OCI-LY7 (cell line): Measurements from ENCODE around the gene COPZ1. TPM values are rescaled to one million over a fixed set of nuclear protein-coding genes. Genes with fewer than 3 reads are reported as not detected.
A peak's percentile ranks its signal among the peaks of the same experiment; 100 is the strongest.

Experiments used
- Bru-seq: library from RNA; stranded (reverse); fragments of 400-500 nt; gene quantifications from one replicate; lab custom pipeline; 2021; lab: Mats Ljungman, UMichigan
- BruChase-seq, 2 experiments: library from RNA; stranded (reverse); fragments of 400-500 nt; gene quantifications; one replicate each; lab custom pipeline; 2021; lab: Mats Ljungman, UMichigan
- BruUV-seq: library from RNA; stranded (reverse); fragments of 400-500 nt; replicated peaks from 2 replicates; lab custom pipeline; 2021; lab: Mats Ljungman, UMichigan
- CTCF ChIA-PET: fragments of 300-600 bp; sonication (Branson Sonifier 250); formaldehyde crosslinking; loops from one replicate; lab custom pipeline; 2022; ENCODE audit warnings: antibody characterized with exemption; ENCODE audit not compliant: unreplicated experiment; lab: Charles Lee
- POLR2A ChIA-PET: fragments of 300-600 bp; sonication (Branson Sonifier 250); formaldehyde crosslinking; loops from one replicate; lab custom pipeline; 2022; ENCODE audit warnings: antibody characterized with exemption; lab: Charles Lee
- DNase-seq: peaks from one replicate; pipeline ENCODE4 v3.0.0-alpha.2; 2015; ENCODE audit warnings: low spot score
- H2AFZ ChIP-seq: fragments of 200-600 bp; sonication (generic), shearing (Covaris generic); 2 replicates; pipeline ENCODE4 v1.6.1; 2014; ENCODE audit warnings: mild to moderate bottlenecking, antibody characterized with exemption, low read length, moderate library complexity
- H3K27ac ChIP-seq: fragments of 200-600 bp; sonication (generic); 2 replicates; pipeline ENCODE4 v1.5.1; 2014; ENCODE audit warnings: mixed run types, low read depth, mild to moderate bottlenecking, moderate library complexity, low read length, inconsistent platforms; ENCODE audit not compliant: poor library complexity, severe bottlenecking
- H3K36me3 ChIP-seq: fragments of 200-600 bp; sonication (generic); 2 replicates; pipeline ENCODE4 v1.6.1; 2014; ENCODE audit warnings: mild to moderate bottlenecking, antibody characterized with exemption, low read length, moderate library complexity, mixed read lengths; ENCODE audit not compliant: insufficient read depth
- H3K4me1 ChIP-seq: fragments of 200-600 bp; sonication (generic); 2 replicates; pipeline ENCODE4 v1.5.1; 2014; ENCODE audit warnings: mild to moderate bottlenecking, low read length; ENCODE audit not compliant: insufficient read depth, poor library complexity, severe bottlenecking
- H3K4me2 ChIP-seq: fragments of 200-600 bp; sonication (generic); 2 replicates; pipeline ENCODE4 v1.6.1; 2014; ENCODE audit warnings: mild to moderate bottlenecking, low read length
- H3K4me3 ChIP-seq: fragments of 200-600 bp; sonication (generic); 2 replicates; pipeline ENCODE4 v1.5.1; 2014; ENCODE audit warnings: mild to moderate bottlenecking, low read depth, low read length; ENCODE audit not compliant: poor library complexity, severe bottlenecking
- H3K79me2 ChIP-seq: fragments of 200-600 bp; sonication (generic); 2 replicates; pipeline ENCODE4 v1.6.1; 2016; ENCODE audit warnings: low read depth, mild to moderate bottlenecking, low read length, moderate library complexity, mixed read lengths; ENCODE audit not compliant: insufficient read depth
- H3K9me2 ChIP-seq: fragments of 200-600 bp; sonication (generic); 2 replicates; pipeline ENCODE4 v1.6.1; 2016; ENCODE audit warnings: mild to moderate bottlenecking, low read length, mixed read lengths; ENCODE audit not compliant: insufficient read depth
- H3K9me3 ChIP-seq: fragments of 200-600 bp; sonication (generic); 2 replicates; pipeline ENCODE4 v1.6.1; 2014; ENCODE audit warnings: mild to moderate bottlenecking, mixed run types, low read length, mixed read lengths
- H4K20me1 ChIP-seq: fragments of 200-600 bp; sonication (generic); 2 replicates; pipeline ENCODE4 v1.6.1; 2014; ENCODE audit warnings: mild to moderate bottlenecking, antibody characterized with exemption, low read length, moderate library complexity, mixed read lengths; ENCODE audit not compliant: insufficient read depth
- CTCF ChIP-seq: fragments of 200-600 bp; sonication (generic); conservative IDR thresholded peaks from 2 replicates; pipeline ENCODE4 v1.5.1; 2014; ENCODE audit warnings: mild to moderate bottlenecking, antibody characterized with exemption, low read length, moderate library complexity, mixed read lengths
- EZH2phosphoT487 ChIP-seq: fragments of 200-600 bp; sonication (generic); IDR thresholded peaks from 2 replicates; pipeline ENCODE4 v1.6.1; 2018; ENCODE audit warnings: low read depth, borderline replicate concordance, mild to moderate bottlenecking, mixed run types, antibody characterized with exemption, low read length, moderate library complexity, mixed read lengths
- intact Hi-C: fragments of 100-400 bp; cut with micrococcal nuclease; formaldehyde crosslinking; loops from one replicate; pipeline ENCODE4 v1.10.0; 2022; ENCODE audit not compliant: unreplicated experiment
- long read RNA-seq: library from polyadenylated mRNA; stranded (forward); transcript quantifications from one replicate; pipeline ENCODE4 v2.0.0, GENCODE V29; 2022
- total RNA-seq, 2 experiments: library from RNA; depleted of rRNA in 1 of 2; stranded (reverse); fragments of >200 nt in 1 of 2; shearing (Covaris generic) in 1 of 2; gene quantifications; 2 replicates each; pipeline ENCODE4 v1.2.3, GENCODE V29; 2014 to 2022

The COPZ1 gene, protein sequence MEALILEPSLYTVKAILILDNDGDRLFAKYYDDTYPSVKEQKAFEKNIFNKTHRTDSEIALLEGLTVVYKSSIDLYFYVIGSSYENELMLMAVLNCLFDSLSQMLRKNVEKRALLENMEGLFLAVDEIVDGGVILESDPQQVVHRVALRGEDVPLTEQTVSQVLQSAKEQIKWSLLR
- total RNA-seq (2014; rRNA removed; shearing (Covaris generic)) (77.5 and 86.0 TPM in 2 replicates), total RNA-seq (2022) (114 and 121 TPM in 2 replicates), Bru-seq, nascent RNA (percentile 77 among the genes with signal in this experiment), BruChase-seq, experiment 1, labeled RNA remaining after a 6-hour chase (percentile 96 among the genes with signal in this experiment), BruChase-seq, experiment 2, labeled RNA remaining after a 2-hour chase (percentile 88 among the genes with signal in this experiment)
- long read RNA-seq, transcript COPZ1-201 (9 exons, 1,897 nt), result major isoform, 73 of 81 reads
- long read RNA-seq, partial matches to known transcripts, result 1 of 81 reads
- long read RNA-seq, other reads (novel, unspliced or antisense), result 7 of 81 reads

DNA sequence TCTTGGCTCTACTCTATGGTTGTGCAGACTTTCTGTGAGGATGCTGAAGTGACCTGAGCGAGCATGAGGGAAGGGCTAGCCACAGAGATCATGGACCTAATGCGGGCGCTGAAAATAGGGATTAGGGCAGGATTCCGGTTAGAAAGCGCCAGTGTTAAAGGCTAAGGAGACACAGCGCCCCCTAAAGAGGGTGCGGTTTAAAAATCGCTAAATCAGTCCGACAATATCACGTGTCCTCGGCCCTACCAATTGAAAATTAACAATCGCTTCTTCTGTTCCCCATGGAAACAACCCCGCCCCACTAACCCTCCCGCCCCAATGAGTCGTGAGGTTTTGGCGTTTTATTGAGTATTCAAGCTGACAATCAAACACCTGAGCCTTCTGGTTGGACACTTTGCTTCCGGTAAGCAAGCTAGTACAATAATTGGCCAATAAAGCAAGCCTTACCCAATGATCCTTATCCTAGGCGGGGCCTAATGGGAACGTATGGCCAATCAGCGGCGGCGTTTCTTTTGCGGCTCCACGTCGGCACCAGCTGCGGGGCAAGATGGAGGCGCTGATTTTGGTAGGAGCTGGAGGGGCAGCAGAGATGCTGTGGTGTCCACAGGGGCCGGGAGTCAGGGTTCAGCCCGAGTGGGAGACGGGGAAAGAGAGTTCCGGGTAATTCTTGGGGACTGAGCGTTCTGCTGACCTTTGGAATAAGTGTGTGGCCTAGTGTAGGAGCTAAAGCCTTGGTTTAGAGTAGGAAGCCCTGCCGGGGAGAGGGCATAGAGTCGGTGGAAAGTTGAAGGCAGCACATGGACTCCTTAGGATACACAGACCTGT is at the start of gene COPZ1:
Gene COPZ1 (plus strand): TSS at position 515 of the 825 bp plus-strand sequence. CDS start 33 bp downstream, at position 548.
- Histone ChIP-seq H2AFZ (peak within 1 kb of the TSS; percentile 98), H3K27ac (peak within 1 kb of the TSS; percentile 1), H3K79me2 (peaks cover 14% of the 10 kb centered on the region), H3K9me2 (no peaks in the 10 kb centered on the region), H3K4me3 (peak within 1 kb of the TSS; percentile 72), H3K4me2 (peak within 1 kb of the TSS; percentile 69), H3K9me3 (no peaks in the 10 kb centered on the region), H3K4me1 (peaks cover 5% of the 10 kb centered on the region), H4K20me1 (no peaks in the 10 kb centered on the region), H3K36me3 (no peaks in the 10 kb centered on the region)
- peak; percentile 99 for DNase-seq
- ChIA-PET POLR2A (interaction anchor here (0.5 to 2.2 kb wide), 11 partner anchors 8 to 270 kb away, joined by 3 to 15 read pairs (median 4); partner anchors contain the start of gene HNRNPA1), CTCF (interaction anchor here (0.6 to 1.9 kb wide), 14 partner anchors 13 to 699 kb away, joined by 3 to 6 read pairs (median 4); partner anchors contain the start of genes CBX5 and ZNF385A)
- TF ChIP-seq CTCF, result peak; percentile 94
- no peak for TF ChIP-seq EZH2phosphoT487
- BruUV-seq, result no TSS peak
- intact Hi-C loops, result loop anchor here (1.0 to 2.0 kb wide), 3 partner anchors 30 to 45 kb away; partner anchors contain the start of genes CBX5 and HNRNPA1

DNA sequence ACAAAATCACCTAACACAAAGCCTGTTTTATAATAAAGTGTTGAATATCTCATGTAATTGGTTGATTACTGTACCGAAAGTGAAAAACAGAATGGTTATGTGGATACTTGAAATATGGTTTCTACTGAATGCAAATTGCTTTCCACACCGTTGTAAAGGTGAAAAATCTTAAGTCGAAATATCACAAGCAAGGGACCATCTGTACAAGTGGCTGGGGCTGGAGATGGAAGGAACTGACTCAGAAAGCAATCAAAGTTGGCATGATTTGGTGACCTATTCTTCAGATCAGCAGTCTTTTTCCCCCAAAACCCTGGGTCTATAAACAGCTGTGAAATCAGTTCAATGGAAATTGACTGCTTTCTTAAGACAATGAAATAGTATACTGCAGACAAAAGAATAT is 48.6 kb upstream of the COPZ1 start:
- ChIA-PET POLR2A (interaction anchor here (0.6 to 0.7 kb wide), 2 partner anchors 27 to 92 kb away, joined by 3 read pairs; no protein-coding TSS in a partner anchor), CTCF (no interaction called here)
- BruUV-seq, result no TSS peak
- H3K4me3 ChIP-seq, result peak overlapping the region; percentile 7
- H3K27ac ChIP-seq, result peak overlapping the region; percentile 12
- H4K20me1 ChIP-seq, result peaks cover 24% of the 10 kb centered on the region; the same call in 1 of the 2 replicates
- no peaks in the 10 kb centered on the region for H3K9me2 ChIP-seq
- peaks cover 91% of the 10 kb centered on the region for H3K79me2 ChIP-seq
- no peak for TF ChIP-seq CTCF
- no peak for TF ChIP-seq EZH2phosphoT487
- H3K9me3 ChIP-seq, result no peaks in the 10 kb centered on the region
- peaks cover 29% of the 10 kb centered on the region for H3K4me1 ChIP-seq
- intact Hi-C loops, result no loop called here
- DNase-seq, result no peak
- peak overlapping the region; percentile 88 for H3K4me2 ChIP-seq
- no peak overlapping the region for H2AFZ ChIP-seq
- peaks cover 89% of the 10 kb centered on the region for H3K36me3 ChIP-seq
